Hypothalamus (tissue), 51 donors: ENCODE results near the gene CA5A.

Experiments used
- DNase-seq, 51 donors: peaks; one replicate each; lab custom pipeline; 2025; lab: John Stamatoyannopoulos, UW

CA5A gene

DNA sequence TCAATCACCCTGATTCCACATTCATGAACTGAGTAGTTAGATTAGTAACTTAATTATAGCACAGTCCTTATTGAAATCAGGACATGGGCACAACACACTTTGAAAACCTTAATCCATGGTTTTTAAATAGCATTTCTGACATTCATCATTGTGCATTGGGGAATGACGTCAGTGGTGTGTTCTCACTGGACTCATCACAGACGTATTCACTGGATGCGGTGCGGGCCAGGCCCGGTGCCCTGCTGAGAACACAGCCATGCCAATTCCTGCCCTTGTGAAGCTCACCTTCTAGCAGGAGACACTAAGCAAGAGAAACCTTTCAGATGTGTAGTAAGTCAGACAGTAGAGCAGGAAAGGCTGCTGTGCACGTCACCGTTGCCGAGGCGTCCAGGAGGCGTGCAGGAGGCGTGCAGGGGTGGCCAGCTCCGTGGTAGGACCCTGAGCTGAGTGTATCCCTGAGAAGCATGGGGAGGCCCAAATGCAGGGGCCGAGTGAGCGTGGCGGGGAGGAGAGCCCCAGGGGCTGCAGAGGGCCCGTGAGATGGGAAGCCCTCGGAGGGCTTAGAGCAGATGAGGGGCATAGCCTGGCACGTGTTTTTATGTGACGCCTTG, 27.8 kb upstream of the CA5A start:
- no peak for DNase-seq

GRCh38 chr16:87963400-87963799, 27.1 kb upstream of the CA5A start:
- no peak for DNase-seq

GRCh38 chr16:87961623-87962022, 25.3 kb upstream of the CA5A start:
- no peak for DNase-seq

GRCh38 chr16:87960852-87961251, 24.5 kb upstream of the CA5A start:
- DNase-seq = no peak

GRCh38 chr16:87960296-87960695, 24.0 kb upstream of the CA5A start:
- DNase-seq = no peak

- no peak for DNase-seq
Observed at GRCh38 chr16:87959391-87959990, 23.2 kb upstream of the CA5A start.

GRCh38 chr16:87958632-87959031, 22.3 kb upstream of the CA5A start:
- DNase-seq = no peak

- DNase-seq = no peak
Observed at GRCh38 chr16:87957296-87958094, 21.2 kb upstream of the CA5A start.

- DNase-seq = peak in 6 of 51 donors; percentile 15 to 62 (median 36)
Observed at GRCh38 chr16:87956365-87957231, 20.3 kb upstream of the CA5A start.

DNA sequence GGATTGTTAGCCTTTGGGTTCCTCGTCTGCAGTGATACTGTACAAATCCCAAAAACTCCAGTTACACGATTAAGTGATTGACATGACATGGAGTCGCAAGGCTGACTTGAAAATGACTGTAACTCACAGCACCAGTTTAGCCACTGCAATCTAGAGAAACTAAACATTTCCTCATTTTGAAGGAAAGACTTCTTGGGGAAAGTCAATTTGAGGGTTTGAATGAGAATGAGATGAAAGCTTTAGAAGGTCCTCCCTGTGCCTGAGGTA, 19.7 kb upstream of the CA5A start:
- no peak for DNase-seq

- no peak for DNase-seq
Observed at GRCh38 chr16:87955302-87956097, 19.2 kb upstream of the CA5A start.

- DNase-seq = no peak
Observed at GRCh38 chr16:87954826-87955225, 18.5 kb upstream of the CA5A start.

GRCh38 chr16:87954361-87954760, 18.0 kb upstream of the CA5A start:
- DNase-seq = peak in 2 of 51 donors; percentile 17 to 25

- no peak for DNase-seq
Observed at GRCh38 chr16:87953308-87954215, 17.2 kb upstream of the CA5A start.

- DNase-seq = no peak
Observed at GRCh38 chr16:87952751-87953150, 16.4 kb upstream of the CA5A start.

DNA sequence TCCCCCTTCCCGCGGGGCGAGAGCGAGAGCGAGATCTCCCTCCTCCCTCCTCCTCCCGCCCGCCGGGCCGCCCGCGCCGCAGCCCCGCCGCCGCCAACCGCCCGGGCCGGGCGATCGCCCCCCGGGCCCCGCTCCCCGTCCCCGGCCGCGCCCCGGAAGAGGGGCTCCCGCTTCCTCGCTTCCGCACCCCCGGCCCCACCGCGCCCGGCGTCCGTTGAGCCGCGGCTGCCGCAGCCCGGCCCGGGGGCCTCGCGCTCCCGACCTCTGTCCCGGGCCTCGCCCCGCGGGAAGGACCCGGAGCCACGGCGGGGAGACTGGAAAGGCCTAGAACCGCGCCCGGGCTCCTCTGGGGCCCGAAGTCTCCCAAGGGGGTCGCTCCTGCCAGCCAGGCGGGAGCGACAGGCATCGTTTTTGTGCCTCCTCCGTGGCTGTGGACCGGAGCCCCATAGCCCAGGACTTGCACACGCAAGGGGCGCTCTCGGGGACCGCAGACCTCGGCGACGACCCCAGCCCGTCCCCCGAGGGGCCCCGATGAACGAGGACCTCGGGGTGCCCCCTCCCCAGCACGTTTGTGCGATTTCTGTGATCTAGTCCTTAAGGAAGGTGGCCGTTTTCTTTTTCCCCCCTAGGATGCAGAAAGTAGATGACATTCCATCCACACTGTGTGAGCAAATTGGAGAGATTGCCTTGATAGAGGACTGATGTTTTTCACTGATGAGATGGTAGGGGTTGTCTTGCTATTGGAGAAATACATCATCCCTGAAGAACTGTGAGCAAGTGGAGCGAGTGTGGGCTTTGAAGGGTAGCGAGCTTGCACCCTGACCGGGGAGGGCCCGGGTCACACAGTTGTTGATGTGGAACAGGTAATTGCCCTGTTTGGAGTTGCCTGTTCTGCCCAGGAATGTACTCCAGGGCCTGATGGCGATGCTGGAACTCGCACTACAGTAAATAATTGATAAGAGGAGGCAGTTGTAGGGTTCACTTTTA, 15.5 kb upstream of the CA5A start:
- peak in 8 of 51 donors; percentile 18 to 70 (median 55) for DNase-seq

DNA sequence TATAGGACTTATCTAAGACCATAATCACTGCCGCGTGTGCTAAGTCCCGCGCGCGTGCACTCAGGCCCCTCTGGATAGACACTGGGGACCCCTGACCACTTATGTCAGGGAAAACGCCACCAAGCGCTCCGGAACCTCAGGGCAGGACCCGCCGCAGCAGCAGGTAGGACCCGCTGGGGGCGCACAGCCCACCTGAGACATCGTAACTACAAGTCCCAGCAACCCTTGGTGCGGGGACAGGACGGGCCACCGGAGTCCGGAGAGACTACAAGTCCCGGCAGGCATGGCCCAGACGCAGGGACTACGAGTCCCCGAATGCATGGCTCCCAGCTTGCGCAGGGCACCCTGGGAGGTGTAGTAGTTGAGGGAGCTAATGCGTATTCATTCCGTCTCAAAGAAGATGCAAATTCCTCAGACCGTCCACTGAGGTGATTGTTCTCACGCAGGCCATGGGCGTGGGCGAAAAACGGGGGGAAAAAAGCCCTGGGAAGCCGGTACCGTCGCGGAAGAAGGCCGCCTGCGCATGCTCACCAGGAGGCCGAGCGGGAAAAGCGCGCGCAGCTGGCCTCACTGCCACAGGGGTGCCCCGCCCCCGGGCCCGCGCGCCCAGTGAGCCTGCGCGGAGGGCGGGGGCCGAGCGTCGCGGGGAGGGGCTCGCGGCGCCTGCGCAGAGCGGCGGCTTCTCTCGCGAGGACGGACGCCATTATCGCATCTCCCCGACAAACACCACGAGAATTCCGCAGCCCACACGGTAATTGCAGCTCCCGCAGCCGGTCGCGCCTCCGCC, 14.6 kb upstream of the CA5A start, which contains the start of gene BANP:
Gene BANP (plus strand): TSS at position 670 of the 787 bp plus-strand sequence. CDS start 23,682 bp downstream, outside the sequence.
- DNase-seq = peak; percentile 80 to 100 (median 98)
